Activated CD8-positive, alpha-beta memory T cell treated with anti-CD3 and anti-CD28 coated beads for 36 hours (primary cell): ENCODE measurements around the gene AK9. TPM values are rescaled to one million over a fixed set of nuclear protein-coding genes. Genes with fewer than 3 reads are reported as not detected.
"Not testable (repeated sequence)": the region's sequence is repeated elsewhere in the genome, so short reads cannot be mapped to it uniquely, and the experiment has no call there.

ENCODE experiments used
- CTCF ChIA-PET: fragments of 350-600 bp; sonication (Branson Sonifier 250); formaldehyde crosslinking; loops from one replicate; lab custom pipeline; 2021; ENCODE audit warnings: antibody characterized with exemption; lab: Charles Lee
- POLR2A ChIA-PET: fragments of 350-600 bp; sonication (Branson Sonifier 250); formaldehyde crosslinking; loops from one replicate; lab custom pipeline; 2021; ENCODE audit warnings: antibody characterized with exemption; lab: Charles Lee
- total RNA-seq, 2 experiments: library from RNA; stranded (reverse); gene quantifications; one replicate each; pipeline ENCODE4 v1.2.3, GENCODE V29; 2021

Gene AK9
- total RNA-seq, 2 experiments from 2014 or later = 2.9 to 3.7 TPM

DNA sequence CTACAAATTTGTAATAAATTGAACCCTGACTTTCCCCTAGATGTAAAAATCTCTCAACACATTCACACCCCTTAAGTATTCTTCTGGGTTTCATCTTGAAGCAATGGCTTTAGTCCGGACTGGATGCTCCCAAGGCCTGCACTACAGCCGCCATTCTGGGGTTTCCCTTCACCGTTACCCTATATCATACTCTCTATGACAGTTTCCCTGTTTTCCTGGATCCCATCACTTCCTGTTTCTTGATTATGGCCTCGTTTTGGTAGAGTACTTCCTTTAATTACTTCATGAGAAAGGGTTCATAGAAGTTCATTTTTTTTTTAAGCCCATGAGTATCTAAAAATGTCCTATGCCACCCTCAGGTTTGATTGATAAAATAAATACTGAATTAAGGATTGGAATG lies 11.8 kb upstream of the AK9 start:
- POLR2A ChIA-PET = no interaction called here
- CTCF ChIA-PET = interaction anchor here (4.9 kb wide), 1 partner anchor 337 kb away, joined by 36 read pairs; no protein-coding TSS in a partner anchor

DNA sequence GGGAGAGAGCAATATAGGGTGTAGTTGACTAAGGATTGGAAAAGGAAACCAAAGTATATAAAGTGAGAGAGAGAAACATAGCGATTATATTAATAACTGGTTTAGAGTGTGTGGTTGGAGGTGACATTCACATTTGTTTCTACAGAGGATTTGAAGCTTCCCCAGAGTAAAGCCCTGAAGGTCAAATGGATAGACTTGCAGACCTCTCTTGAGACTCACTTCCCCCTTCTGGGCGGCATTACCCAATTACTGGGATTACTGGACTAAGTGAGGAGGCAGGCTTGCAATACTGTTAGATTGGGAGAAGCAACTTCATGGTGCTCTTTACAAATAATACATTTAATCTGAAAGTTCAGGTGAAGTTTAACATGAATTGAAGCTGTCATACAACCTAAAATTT lies 10.8 kb upstream of the AK9 start:
- ChIA-PET POLR2A (no interaction called here), CTCF (interaction anchor here (3.0 kb wide), 1 partner anchor 338 kb away, joined by 13 read pairs; no protein-coding TSS in a partner anchor)

DNA sequence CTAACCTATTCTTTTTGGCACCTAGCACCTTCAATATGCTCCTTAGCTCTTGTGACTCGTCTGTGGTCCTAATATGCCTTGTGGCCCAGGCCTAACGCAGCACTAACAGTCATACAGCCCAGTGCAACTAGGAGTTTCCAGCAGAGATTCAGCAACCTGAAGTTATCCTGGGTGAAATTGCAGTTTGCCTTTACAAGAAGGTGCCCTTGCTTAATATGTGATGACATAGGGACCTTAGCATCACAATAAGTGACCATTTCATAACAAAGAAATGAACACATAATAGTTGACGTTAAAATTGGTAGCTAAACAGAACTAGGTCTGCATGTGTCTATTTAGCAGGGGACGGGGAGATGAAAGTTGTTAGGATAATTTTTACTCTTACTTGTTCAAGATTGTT lies 10.2 kb upstream of the AK9 start:
- POLR2A ChIA-PET = no interaction called here
- CTCF ChIA-PET = interaction anchor here (3.0 kb wide), 1 partner anchor 338 kb away, joined by 13 read pairs; no protein-coding TSS in a partner anchor

DNA sequence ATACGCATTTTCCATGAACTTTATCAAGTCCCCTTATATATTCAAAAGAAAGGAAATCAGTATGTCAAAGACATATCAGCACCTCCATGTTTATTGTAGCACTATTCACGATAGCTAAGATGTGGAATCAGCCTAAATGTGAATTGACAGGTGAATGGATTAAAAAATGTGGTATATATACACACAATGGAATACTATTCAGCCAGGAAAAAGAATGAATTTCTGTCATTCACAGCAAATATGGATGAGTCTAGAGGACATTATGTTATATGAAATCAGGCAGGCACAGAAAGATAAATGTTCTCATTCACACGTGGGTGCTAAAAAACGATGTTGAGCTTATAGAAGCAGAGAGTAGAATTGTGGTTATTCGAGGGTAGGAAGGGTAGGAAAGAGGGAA lies 5.4 kb upstream of the AK9 start:
- POLR2A ChIA-PET = interaction anchor here (0.7 kb wide), 1 partner anchor 913 kb away, joined by 7 read pairs; no protein-coding TSS in a partner anchor

DNA sequence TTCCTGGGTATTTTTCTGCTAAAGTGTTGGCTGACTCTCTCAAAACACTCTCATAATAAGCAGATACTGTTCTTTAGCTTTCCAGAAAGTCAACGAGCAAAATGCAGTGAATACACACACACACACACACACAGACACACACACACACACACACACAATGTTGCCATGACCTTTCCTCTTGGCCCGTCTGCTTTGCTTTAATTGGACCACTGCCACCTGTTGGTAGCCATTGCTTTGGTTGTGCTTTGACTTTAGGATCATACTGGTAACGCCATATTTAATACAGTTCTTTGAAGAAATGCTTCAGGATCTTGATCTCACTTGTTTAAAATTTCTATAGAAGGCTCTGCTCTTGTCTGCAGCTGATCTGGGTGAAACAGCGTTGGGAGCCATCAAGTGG lies 4.5 kb upstream of the AK9 start:
- POLR2A ChIA-PET = no interaction called here
- CTCF ChIA-PET = interaction anchor here (1.0 kb wide), 1 partner anchor 9 kb away, joined by 3 read pairs; no protein-coding TSS in a partner anchor

More for the DNA sequence above, 5.4 kb upstream of the AK9 start:
- CTCF ChIA-PET = interaction anchor here (0.6 to 1.4 kb wide), 5 partner anchors 8 to 790 kb away, joined by 3 to 11 read pairs (median 3); no protein-coding TSS in a partner anchor

DNA sequence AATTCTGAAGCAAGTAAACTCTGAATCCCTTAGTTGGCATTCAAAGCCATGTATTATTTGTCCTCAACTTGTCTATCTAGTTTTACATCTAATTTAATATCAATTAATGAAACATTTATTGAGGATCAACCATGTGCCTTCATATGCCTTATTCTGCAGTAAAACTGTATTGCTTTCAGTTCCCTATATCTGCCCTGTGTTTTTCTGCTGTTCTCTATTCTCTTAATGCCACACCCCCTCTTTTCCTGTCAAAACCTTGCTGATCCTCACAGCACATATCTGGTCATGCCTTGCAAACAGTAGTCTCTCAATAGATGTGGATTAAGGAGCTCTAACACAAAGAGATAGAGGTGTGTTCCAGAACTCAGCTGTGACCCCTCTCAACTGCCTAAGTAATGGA lies 2.1 kb upstream of the AK9 start:
- CTCF ChIA-PET = interaction anchor here (0.6 to 1.1 kb wide), 3 partner anchors 12 to 821 kb away, joined by 3 to 4 read pairs (median 4); no protein-coding TSS in a partner anchor
- POLR2A ChIA-PET = no interaction called here

DNA sequence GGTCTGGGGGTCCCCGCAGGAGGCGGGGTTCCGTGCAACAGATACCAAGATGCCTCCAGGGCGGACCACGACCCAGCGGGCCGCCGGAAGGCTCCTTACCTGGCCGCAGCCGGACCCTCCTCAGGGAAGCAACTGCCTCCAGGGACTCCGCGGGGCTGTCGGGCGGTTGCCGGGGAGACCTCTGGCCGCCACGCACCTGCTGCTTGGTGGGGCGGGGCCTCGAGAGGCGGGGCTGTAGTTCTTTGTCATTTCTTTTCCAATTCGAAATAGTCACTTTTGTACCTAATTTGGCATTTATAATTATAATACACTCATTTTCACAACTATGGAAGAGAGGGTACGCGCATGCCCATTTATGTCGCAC lies 647 bp downstream of the AK9 start:
- ChIA-PET POLR2A (no interaction called here), CTCF (no interaction called here)

DNA sequence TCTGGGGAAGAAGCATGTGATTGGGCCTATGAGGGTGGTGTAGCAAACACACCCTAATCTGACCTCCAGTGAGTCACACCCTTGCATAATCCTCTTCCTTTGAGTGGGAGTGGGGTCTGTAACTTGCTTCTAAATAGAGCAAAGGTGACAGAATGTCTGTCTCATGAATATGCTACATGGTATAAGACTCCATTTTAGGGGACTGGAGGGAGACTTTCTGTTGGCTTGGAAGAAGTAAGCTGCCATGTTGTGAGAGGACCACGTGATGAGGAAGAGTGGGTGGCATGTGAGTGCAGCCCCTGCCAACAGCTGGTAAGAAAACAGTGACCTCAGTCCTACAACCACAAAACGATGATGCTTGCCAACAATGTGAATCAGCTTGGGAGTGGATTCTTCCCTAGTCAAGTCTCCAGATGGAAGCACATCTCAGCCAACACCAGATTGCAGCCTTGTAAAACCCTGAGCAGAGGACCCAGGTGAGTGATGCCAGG lies 3.7 kb downstream of the AK9 start:
- CTCF ChIA-PET = interaction anchor here (1.4 kb wide), 1 partner anchor 17 kb away, joined by 3 read pairs; no protein-coding TSS in a partner anchor

DNA sequence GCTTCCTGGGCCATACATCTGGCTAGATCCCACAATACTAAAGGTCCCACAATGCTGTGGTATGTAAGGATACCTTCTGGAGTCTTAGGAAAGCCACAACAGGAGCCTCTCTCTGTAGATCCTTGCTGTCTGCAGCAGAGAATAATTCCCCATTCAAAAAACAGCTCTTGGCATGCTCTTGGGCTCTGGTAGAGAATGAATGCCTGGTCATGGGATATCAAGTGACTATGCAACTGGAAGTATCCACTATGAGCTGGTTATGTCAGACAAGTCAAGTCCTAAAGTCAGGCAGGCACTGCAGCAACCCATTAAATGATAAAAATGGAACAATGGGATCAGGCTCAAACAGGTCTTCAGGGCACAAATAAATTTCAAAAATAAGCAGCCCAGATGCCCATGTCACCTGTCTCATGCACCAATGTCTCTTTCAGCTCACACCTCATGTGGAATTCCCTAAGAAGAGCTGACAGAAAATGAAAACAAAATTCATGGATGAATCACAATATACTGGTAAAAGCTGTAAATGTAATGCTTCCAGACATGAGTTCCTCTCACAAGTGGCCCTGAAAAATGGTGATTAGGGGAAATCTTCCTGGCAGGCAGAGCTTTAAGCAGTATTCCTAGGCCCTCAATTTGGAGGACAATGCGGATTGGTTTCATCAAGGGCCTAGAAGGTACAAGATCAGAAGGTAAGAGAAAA lies 4.3 kb downstream of the AK9 start:
- ChIA-PET CTCF (interaction anchor here (0.8 to 1.2 kb wide), 2 partner anchors 9 to 352 kb away, joined by 3 read pairs; no protein-coding TSS in a partner anchor), POLR2A (no interaction called here)

More for the DNA sequence above, 3.7 kb downstream of the AK9 start:
- POLR2A ChIA-PET = no interaction called here

DNA sequence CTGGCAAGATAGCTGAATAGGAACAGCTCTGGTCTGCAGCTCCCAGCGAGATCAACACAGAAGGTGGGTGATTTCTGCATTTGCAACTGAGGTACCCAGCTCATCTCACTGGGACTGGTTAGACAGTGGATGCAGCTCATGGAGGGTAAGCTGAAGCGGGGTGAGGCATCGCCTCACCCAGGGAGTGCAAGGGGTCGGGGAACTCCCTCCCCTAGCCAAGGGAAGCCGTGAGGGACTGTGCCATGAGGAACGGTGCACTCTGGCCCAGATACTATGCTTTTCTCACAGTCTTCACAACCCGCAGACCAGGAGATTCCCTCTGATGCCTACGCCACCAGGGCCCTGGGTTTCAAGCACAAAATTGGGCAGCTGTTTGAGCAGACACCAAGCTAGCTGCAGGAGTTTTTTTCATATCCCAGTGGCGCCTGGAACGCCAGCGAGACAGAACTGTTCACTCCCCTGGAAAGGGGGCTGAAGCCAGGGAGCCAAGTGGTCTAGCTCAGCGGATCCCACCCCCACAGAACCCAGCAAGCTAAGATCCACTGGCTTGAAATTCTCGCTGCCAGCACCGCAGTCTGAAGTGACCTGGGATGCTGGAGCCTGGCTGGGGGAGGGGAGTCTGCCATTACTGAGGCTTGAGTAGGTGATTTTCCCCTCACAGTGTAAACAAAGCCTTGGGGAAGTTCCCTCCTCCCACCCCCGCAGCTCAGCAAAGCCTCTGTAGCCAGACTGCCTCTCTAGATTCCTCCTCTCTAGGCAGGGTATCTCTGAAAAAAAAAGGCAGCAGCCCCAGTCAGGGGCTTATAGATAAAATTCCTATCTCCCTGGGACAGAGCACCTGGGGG lies 12.1 kb downstream of the AK9 start:
- CTCF ChIA-PET, POLR2A ChIA-PET: not testable (repeated sequence)

DNA sequence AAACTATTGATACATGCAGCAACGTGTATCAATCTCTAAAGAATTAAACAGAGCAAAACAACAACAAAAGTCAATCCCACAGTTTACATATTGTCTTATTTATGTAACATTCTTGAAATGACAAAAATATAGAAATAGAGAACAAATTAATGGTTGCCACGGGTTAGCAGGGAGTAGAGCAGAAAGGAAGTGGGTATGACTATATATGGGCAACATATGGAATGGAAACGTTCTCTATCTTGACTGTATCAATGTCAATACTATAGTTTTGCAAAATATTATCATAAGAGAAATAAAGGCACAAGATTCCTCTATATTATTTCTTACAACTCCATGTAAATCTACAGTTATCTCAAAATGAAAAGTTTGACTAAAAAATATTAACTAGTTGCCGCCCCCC lies 12.8 kb downstream of the AK9 start:
- ChIA-PET POLR2A (no interaction called here), CTCF (no interaction called here)

DNA sequence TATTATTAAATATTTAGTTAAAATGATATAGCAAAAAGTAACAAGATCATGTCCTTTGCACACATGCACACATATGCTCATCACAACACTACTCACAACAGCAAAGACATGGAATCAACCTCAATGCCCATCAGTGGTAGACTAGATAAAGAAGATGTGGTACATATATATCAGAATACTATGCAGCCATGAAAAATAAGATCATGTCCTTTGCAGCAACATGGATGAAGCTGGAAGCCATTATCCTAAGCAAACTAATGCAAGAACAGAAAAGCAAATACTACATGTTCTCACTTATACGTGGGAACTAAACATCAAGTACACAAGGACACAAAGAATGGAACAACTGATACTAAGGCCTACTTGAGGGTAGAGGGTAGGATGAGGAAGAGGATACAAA lies 14.3 kb downstream of the AK9 start:
- ChIA-PET CTCF (no interaction called here), POLR2A (no interaction called here)

DNA sequence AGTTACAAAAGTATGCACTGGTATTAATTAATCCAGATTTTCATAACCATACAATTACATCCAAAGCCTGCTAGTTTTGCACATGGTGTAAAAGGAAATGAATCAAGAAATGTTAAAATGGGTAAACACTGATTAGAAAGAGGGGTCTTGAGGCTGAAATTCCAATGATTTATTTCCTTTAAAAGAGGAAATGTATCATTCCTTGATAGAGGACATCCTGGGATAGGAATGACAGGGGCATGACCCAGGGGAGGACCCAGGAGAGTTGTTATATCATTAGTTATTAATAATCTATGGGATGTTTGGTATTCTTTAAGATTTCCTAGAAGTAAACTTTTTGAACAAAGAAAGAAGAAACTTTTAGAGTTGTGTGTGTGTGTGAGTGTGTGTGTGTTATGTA lies 18.2 kb downstream of the AK9 start:
- POLR2A ChIA-PET = no interaction called here
- CTCF ChIA-PET = no interaction called here

DNA sequence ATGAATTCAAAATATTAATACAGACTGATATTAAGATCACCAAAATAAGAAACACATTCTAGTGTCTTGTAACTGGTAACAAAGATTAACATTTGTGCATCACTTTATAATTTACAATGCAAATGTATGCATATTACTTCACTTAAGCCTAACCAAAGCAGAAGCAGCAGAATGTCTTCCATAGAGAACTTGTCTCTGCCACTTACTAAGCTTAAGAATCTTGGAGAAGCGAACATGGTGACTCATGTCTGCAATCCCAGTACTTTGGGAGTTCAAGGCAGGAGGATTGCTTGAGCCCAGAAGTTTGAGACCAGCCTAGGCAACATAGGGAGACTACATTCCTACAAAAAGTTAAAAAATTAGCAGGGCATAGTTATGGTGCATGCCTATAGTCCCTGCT lies 18.8 kb downstream of the AK9 start:
- CTCF ChIA-PET = no interaction called here

DNA sequence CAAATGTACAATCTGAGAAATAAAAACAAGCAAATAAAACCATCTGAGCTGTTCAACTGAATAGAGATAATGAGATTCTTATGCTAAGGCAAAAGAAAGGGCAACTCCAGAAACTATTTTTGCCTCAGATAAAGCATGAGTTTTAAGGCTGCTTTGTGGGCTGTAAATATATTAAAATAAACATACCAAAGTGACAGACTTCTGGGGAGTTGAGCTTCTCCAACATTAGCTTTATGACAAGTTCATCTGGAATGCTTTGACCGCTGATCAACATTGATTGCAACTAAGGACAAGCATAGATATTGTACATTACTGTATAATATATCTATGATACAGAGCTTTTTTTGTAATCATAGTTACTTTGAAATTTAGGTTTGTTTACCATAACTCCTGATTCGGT lies 19.3 kb downstream of the AK9 start:
- POLR2A ChIA-PET = no interaction called here
- CTCF ChIA-PET = no interaction called here

More for the DNA sequence above, 18.8 kb downstream of the AK9 start:
- POLR2A ChIA-PET = no interaction called here

DNA sequence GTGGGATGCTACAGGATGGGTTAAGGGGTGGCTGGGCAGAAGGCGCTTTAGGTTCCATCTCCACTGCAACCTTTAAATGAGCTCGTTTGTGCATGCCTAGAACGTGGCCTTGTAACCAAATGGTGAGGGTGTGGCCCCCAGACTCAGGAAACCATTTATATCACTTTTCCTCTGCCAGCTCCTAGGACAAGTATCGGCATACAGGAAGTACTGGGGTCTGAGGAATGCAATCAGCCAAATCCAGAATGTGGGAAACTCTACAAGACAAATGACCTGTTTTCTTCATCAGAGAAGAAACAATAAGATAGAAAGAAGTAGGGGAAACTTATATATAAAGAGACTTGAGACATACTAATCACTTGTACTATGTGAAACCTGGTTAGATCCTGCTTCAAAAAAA lies 21.2 kb downstream of the AK9 start:
- CTCF ChIA-PET = no interaction called here
- POLR2A ChIA-PET = no interaction called here

DNA sequence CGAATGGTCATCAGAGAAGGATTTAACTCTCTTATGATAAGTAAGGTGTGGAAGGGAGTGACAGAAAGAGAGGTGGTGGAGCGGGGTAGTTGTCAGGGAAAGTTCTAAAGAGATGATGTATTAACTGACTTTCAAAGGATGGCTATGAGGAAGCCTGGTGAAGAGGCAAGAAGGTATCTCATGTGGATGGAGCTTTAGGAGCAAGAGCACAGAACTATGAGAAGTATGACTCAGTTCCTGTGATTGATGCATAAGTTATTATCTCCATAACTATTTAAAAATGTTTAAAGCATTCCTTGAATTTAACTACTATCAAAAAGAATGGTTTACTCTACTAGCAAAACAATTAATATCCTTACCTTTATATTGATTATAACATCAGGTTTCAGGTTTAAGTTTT lies 28.8 kb downstream of the AK9 start:
- ChIA-PET POLR2A (no interaction called here), CTCF (no interaction called here)

DNA sequence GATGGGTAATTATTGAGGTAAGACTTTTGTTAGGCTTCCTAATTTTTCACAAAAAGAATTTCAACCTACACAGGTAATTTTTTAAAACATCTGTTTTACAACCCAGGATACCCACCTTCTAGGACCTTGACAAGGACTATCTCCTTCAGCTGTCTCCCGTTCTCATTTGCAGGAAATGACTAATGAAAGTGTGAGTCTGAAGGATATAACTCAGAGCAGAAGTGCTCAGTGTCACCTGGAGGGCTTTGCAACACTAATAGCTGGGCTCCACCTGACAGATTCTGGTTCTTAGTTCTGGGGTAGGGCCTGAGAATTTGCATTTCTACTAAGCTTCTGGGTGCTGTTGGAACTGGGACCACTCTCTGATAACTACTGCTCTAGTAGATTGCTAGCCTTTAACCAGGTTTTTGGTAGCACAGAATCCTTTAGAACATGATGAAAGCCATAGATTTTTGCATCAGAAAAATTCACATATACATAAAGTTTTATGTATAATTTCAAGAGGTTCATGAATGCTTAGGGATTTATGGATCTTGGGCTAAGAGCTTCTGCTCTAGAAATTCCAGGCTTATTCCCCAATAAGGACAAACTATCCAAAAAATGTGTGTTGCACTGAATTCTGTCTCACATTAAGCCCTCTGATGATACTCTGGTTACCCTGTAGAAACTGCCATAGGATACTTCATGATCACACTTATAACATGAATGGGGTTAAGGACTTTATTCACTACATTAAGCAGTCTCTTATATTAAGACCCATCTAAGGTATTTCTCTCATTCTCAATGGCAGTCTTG lies 30.3 kb downstream of the AK9 start:
- CTCF ChIA-PET = interaction anchor here (1.1 kb wide), 1 partner anchor 15 kb away, joined by 3 read pairs; no protein-coding TSS in a partner anchor
- POLR2A ChIA-PET = interaction anchor here (0.5 kb wide), 1 partner anchor 1139 kb away, joined by 5 read pairs; no protein-coding TSS in a partner anchor

DNA sequence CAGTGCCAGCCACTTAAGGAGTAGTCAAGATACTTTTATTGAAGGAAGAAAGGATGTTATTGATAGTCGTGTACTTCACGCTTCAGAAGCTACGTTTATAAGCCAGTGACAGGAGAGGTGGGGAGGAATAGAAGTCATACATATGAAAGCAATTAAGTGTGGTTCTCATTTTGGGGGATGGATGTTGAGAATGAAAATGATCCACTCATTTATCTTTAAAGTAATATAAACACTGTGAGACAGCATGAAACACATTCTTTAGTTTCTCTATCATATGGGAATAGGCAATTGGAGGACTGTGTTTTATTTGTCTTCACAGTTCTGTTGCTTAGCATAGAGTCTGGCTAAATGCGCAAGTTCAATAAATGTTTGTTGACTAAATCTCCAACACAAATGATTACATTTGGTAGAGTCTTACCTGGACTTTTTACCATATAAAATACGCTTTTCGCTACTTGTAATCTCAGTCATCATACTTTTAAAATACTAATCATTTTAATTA lies 35.2 kb downstream of the AK9 start:
- POLR2A ChIA-PET = no interaction called here
- CTCF ChIA-PET = no interaction called here
